SK-N-SH treated with all-trans-retinoic acid at 6 μM for 48 hours (cell line): ENCODE measurements around the gene HIF3A.

Experiments used
- PPARA ChIP-seq: fragments of 250-450 bp; sonication (Bioruptor Pico); IDR thresholded peaks from 2 replicates; pipeline ENCODE4 v1.5.0; 2020; ENCODE audit warnings: mild to moderate bottlenecking, borderline replicate concordance
- TSHZ2 ChIP-seq: fragments of 250-450 bp; sonication (Bioruptor Pico); IDR thresholded peaks from 2 replicates; pipeline ENCODE4 v1.5.0; 2020; ENCODE audit warnings: mild to moderate bottlenecking, moderate library complexity

GRCh38 chr19:46250076-46250735, 46.6 kb upstream of the HIF3A start:
- TF ChIP-seq TSHZ2 (CRISPR knock-in tag), result no peak
- no peak for TF ChIP-seq PPARA (CRISPR knock-in tag)
